ENCODE data around the gene MICAL1. TPM values are rescaled to one million over a fixed set of nuclear protein-coding genes. Genes with fewer than 3 reads are reported as not detected.

Gene MICAL1
- total RNA-seq, 3 donors from 2014 or later (not counting 1 experiment from before 2014, with no cell fraction given) = 72.4 to 102 (median 81.3) TPM

DNA sequence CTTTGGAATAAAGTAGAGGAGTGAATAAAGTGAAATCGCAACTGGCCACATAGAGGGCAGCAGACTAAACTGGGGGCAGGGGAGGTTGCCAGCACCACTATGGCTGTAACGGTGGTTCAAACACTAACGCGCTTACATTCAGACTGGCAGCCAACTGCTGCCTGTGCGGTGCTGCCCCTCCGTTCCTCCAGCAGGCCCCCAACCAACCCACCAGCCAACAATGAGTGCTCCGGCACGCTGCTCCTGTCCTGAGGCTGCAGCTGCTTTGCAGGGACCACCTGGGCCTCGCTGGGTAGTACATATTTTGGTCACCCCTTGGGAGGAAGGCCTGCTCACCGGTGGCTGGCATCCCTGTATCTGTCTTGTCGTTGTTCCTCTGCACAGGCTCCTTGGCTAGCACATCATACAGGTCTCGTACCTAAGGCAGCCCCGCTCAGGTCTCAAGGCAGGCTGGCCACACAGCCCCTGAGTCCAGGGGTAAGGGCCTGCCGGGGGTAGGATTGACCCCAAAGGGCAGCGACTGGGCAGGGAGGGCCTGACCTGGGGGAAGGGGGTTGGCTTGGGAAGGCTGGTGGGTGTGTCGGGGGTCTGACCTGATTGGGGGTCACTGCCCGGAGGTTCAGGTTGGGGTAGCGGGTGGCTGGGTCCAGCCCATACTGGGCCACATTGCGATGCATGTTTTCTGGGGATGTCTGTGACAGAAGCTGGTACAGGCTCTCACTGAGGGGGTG lies 6.3 kb downstream of the MICAL1 start:
- H3K27me3 ChIP-seq (ENCODE audit: control insufficient read depth, insufficient read depth, low read length) = no peaks in the 10 kb centered on the region
- no peak for ATAC-seq
- WGBS (ENCODE audit: insufficient coverage) = 89% methylated on average over 19 of the region's 19 CpGs
- Mint-ChIP-seq H3K4me3 (peak overlapping the region; percentile 46), H3K36me3 (no peaks in the 10 kb centered on the region), H3K9me3 (no peaks in the 10 kb centered on the region), H3K4me1 (peaks cover 26 to 53% of the 10 kb centered on the region in 2 donors), H3K27ac (peak overlapping the region in 1 of 2 donors; percentile 55), H3K27me3 (ENCODE audit: low read depth in 2 of 2) (no peaks in the 10 kb centered on the region)
- no peak overlapping the region for H3K27ac ChIP-seq (ENCODE audit: low read length)
- peaks cover 46% of the 10 kb centered on the region for H3K36me3 ChIP-seq (ENCODE audit: control insufficient read depth, insufficient read depth, low read length)
- DNase-seq = no peak
- H3K9me3 ChIP-seq (ENCODE audit: control insufficient read depth, insufficient read depth, low read length) = no peaks in the 10 kb centered on the region
- peaks cover 49% of the 10 kb centered on the region for H3K4me1 ChIP-seq (ENCODE audit: control insufficient read depth, insufficient read depth, low read length)
- H3K4me3 ChIP-seq (ENCODE audit: low read length) = no peak overlapping the region
- TF ChIP-seq, protein P1, sequence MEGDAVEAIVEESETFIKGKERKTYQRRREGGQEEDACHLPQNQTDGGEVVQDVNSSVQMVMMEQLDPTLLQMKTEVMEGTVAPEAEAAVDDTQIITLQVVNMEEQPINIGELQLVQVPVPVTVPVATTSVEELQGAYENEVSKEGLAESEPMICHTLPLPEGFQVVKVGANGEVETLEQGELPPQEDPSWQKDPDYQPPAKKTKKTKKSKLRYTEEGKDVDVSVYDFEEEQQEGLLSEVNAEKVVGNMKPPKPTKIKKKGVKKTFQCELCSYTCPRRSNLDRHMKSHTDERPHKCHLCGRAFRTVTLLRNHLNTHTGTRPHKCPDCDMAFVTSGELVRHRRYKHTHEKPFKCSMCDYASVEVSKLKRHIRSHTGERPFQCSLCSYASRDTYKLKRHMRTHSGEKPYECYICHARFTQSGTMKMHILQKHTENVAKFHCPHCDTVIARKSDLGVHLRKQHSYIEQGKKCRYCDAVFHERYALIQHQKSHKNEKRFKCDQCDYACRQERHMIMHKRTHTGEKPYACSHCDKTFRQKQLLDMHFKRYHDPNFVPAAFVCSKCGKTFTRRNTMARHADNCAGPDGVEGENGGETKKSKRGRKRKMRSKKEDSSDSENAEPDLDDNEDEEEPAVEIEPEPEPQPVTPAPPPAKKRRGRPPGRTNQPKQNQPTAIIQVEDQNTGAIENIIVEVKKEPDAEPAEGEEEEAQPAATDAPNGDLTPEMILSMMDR (IDR thresholded peaks at IDR 0.05) = no peak
- intact Hi-C loops (cut with micrococcal nuclease) = loop anchor here (10.0 kb wide), 1 partner anchor 354 kb away; the partner anchor contains the start of genes CEP57L1 and SESN1

DNA sequence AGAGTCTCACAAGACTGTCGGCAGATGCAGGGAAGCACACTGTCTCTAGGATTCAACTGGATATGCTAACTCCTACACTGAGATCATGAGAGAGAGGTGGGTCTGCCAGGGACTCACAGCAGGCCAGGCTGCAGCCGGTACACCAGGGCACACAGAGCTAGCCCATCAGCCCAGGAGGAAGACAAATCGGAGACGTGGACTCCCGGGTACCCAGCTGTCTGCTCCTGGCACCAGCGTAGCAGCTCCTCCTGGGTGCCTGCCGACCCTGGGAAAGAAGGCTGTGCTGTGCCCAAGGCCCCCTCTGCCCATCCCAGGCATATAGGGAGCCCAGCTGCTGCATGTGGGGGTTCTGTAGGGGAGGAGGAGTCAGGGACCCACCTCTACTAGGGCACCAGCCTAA lies 7.0 kb downstream of the MICAL1 start:
- Histone ChIP-seq H3K36me3 (ENCODE audit: control insufficient read depth, insufficient read depth, low read length) (peaks cover 52% of the 10 kb centered on the region), H3K4me3 (ENCODE audit: low read length) (no peak overlapping the region), H3K27ac (ENCODE audit: low read length) (no peak overlapping the region), H3K9me3 (ENCODE audit: control insufficient read depth, insufficient read depth, low read length) (no peaks in the 10 kb centered on the region), H3K27me3 (ENCODE audit: control insufficient read depth, insufficient read depth, low read length) (no peaks in the 10 kb centered on the region), H3K4me1 (ENCODE audit: control insufficient read depth, insufficient read depth, low read length) (peaks cover 43% of the 10 kb centered on the region)
- no peak overlapping the region for H3K4me3 Mint-ChIP-seq
- peaks cover 20 to 49% of the 10 kb centered on the region in 2 donors for H3K4me1 Mint-ChIP-seq
- H3K36me3 Mint-ChIP-seq = no peaks in the 10 kb centered on the region
- TF ChIP-seq, protein P1 (IDR thresholded peaks at IDR 0.05) = no peak
- DNase-seq (no peak), ATAC-seq (no peak)
- intact Hi-C loops (cut with micrococcal nuclease) = loop anchor here (10.0 kb wide), 1 partner anchor 354 kb away; the partner anchor contains the start of genes CEP57L1 and SESN1
- WGBS (ENCODE audit: insufficient coverage) = 97% methylated on average over 7 of the region's 7 CpGs
- peak overlapping the region; percentile 18 to 76 for H3K27ac Mint-ChIP-seq
- no peaks in the 10 kb centered on the region for H3K9me3 Mint-ChIP-seq
- H3K27me3 Mint-ChIP-seq (ENCODE audit: low read depth in 2 of 2) = no peaks in the 10 kb centered on the region

DNA sequence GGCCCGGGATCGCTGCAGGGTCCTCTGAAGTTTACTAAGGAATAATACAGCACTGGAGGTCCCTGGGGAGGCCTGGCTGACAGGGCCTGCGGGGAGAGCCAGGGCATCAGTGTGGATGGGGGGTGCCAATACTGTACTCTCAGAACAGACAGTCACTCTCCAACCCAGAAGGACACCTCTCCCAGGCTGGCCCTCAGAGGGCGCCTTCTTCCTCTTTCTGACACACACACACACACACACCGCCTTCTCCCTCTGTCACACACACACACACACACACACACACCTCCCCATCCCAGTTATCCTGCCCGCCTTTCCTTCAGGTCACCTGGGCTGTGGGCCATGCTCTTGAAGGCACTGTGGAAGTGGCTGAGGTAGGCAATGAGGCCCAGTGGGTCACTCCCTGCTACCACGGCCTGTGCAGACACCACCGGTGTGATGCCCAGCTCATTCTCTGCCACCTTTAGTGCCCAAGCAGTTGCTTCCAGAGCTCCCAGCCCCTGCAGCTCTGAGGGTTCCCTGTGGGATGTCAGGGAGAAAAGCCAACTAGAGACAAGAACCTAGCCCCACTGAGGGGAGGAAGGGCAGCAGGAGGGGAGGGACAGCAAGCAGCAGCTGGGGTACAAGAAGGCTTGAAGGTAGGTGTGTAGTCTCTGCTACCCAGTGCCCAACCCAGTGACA lies 7.6 kb downstream of the MICAL1 start:
- ATAC-seq (no peak), DNase-seq (no peak)
- Histone ChIP-seq H3K27me3 (ENCODE audit: control insufficient read depth, insufficient read depth, low read length) (no peaks in the 10 kb centered on the region), H3K4me1 (ENCODE audit: control insufficient read depth, insufficient read depth, low read length) (peaks cover 37% of the 10 kb centered on the region), H3K36me3 (ENCODE audit: control insufficient read depth, insufficient read depth, low read length) (peaks cover 55% of the 10 kb centered on the region), H3K4me3 (ENCODE audit: low read length) (no peak overlapping the region), H3K27ac (ENCODE audit: low read length) (no peak overlapping the region), H3K9me3 (ENCODE audit: control insufficient read depth, insufficient read depth, low read length) (no peaks in the 10 kb centered on the region)
- WGBS (ENCODE audit: insufficient coverage) = 88% methylated on average over 5 of the region's 8 CpGs
- Mint-ChIP-seq H3K27me3 (ENCODE audit: low read depth in 2 of 2) (no peaks in the 10 kb centered on the region), H3K36me3 (no peaks in the 10 kb centered on the region), H3K4me1 (peaks cover 20 to 55% of the 10 kb centered on the region in 2 donors), H3K27ac (peak overlapping the region; percentile 18 to 76), H3K4me3 (no peak overlapping the region), H3K9me3 (no peaks in the 10 kb centered on the region)
- TF ChIP-seq, protein P1 (IDR thresholded peaks at IDR 0.05) = no peak
- intact Hi-C loops (cut with micrococcal nuclease) = loop anchor here (10.0 kb wide), 1 partner anchor 353 kb away; the partner anchor contains the start of genes CEP57L1 and SESN1
